WTC11 (cell line): ENCODE data around the gene PTGER2. TPM values are rescaled to one million over a fixed set of nuclear protein-coding genes. Genes with fewer than 3 reads are reported as not detected.

ENCODE experiments used
- ATF1 ChIP-seq: sonication (generic); formaldehyde crosslinking; IDR thresholded peaks from 2 replicates; pipeline ENCODE4 v1.8.1; 2023; ENCODE audit warnings: mild to moderate bottlenecking, moderate library complexity, missing genetic modification reagents
- CBFB ChIP-seq: sonication (generic); formaldehyde crosslinking; IDR thresholded peaks from 2 replicates; pipeline ENCODE4 v1.8.1; 2022; ENCODE audit warnings: mild to moderate bottlenecking, low read depth, missing genetic modification reagents
- CREB1 ChIP-seq: sonication (generic); formaldehyde crosslinking; IDR thresholded peaks from 2 replicates; pipeline ENCODE4 v1.8.0; 2023; ENCODE audit warnings: mild to moderate bottlenecking, missing genetic modification reagents
- E2F5 ChIP-seq: sonication (generic); formaldehyde crosslinking; IDR thresholded peaks from 2 replicates; pipeline ENCODE4 v1.8.1; 2022; ENCODE audit warnings: mild to moderate bottlenecking, moderate library complexity, missing genetic modification reagents
- EMX1 ChIP-seq: fragments of 250-450 bp; sonication (Bioruptor Pico); IDR thresholded peaks from 2 replicates; pipeline ENCODE4 v1.8.0; 2021; ENCODE audit warnings: mild to moderate bottlenecking
- ETV6 ChIP-seq: sonication (generic); formaldehyde crosslinking; IDR thresholded peaks from 2 replicates; pipeline ENCODE4 v1.8.1; 2022; ENCODE audit warnings: mild to moderate bottlenecking, missing genetic modification reagents
- IRF2 ChIP-seq: sonication (generic); formaldehyde crosslinking; IDR thresholded peaks from 2 replicates; pipeline ENCODE4 v1.8.0; 2022; ENCODE audit warnings: low read depth, missing genetic modification reagents, borderline replicate concordance
- JAZF1 ChIP-seq: fragments of 250-450 bp; sonication (Bioruptor Pico); IDR thresholded peaks from 2 replicates; pipeline ENCODE4 v1.9.0; 2021; ENCODE audit warnings: moderate library complexity, mild to moderate bottlenecking, inconsistent platforms
- MXD4 ChIP-seq: fragments of 250-450 bp; sonication (Bioruptor Pico); IDR thresholded peaks from 2 replicates; pipeline ENCODE4 v1.8.0; 2021; ENCODE audit warnings: mild to moderate bottlenecking, moderate library complexity, borderline replicate concordance
- NR1H2 ChIP-seq: sonication (generic); formaldehyde crosslinking; IDR thresholded peaks from 2 replicates; pipeline ENCODE4 v1.9.0; 2021; ENCODE audit warnings: mild to moderate bottlenecking, moderate library complexity, missing genetic modification reagents
- NR3C1 ChIP-seq: sonication (generic); formaldehyde crosslinking; conservative IDR thresholded peaks from 2 replicates; pipeline ENCODE4 v1.8.1; 2023; ENCODE audit warnings: low read depth, mild to moderate bottlenecking, missing genetic modification reagents
- PRRX2 ChIP-seq: fragments of 250-450 bp; sonication (Bioruptor Pico); IDR thresholded peaks from 2 replicates; pipeline ENCODE4 v1.8.0; 2021; ENCODE audit warnings: mild to moderate bottlenecking
- SMAD3 ChIP-seq: sonication (generic); formaldehyde crosslinking; IDR thresholded peaks from 2 replicates; pipeline ENCODE4 v1.8.0; 2022; ENCODE audit warnings: missing genetic modification reagents, mild to moderate bottlenecking, borderline replicate concordance
- SMAD4 ChIP-seq: sonication (generic); formaldehyde crosslinking; IDR thresholded peaks from 2 replicates; pipeline ENCODE4 v1.8.0; 2022; ENCODE audit warnings: mild to moderate bottlenecking, missing genetic modification reagents
- SP1 ChIP-seq: sonication (generic); formaldehyde crosslinking; conservative IDR thresholded peaks from 2 replicates; pipeline ENCODE4 v1.8.1; 2022; ENCODE audit warnings: missing genetic modification reagents
- TCF7 ChIP-seq: sonication (generic); formaldehyde crosslinking; IDR thresholded peaks from 2 replicates; pipeline ENCODE4 v1.8.0; 2022; ENCODE audit warnings: mild to moderate bottlenecking, low read depth, missing genetic modification reagents, moderate library complexity
- TP53 ChIP-seq: sonication (generic); formaldehyde crosslinking; IDR thresholded peaks from 2 replicates; pipeline ENCODE4 v1.8.1; 2023; ENCODE audit warnings: mild to moderate bottlenecking, missing genetic modification reagents
- ZBTB21 ChIP-seq: sonication (generic); formaldehyde crosslinking; IDR thresholded peaks from 2 replicates; pipeline ENCODE4 v1.8.1; 2023; ENCODE audit warnings: mild to moderate bottlenecking, missing genetic modification reagents, borderline replicate concordance
- ZNF121 ChIP-seq: sonication (generic); formaldehyde crosslinking; IDR thresholded peaks from 2 replicates; pipeline ENCODE4 v1.8.0; 2023; ENCODE audit warnings: missing genetic modification reagents
- ZNF138 ChIP-seq: sonication (generic); formaldehyde crosslinking; conservative IDR thresholded peaks from 2 replicates; pipeline ENCODE4 v1.8.1; 2022; ENCODE audit warnings: mild to moderate bottlenecking, moderate library complexity, missing genetic modification reagents
- ZNF263 ChIP-seq: sonication (generic); formaldehyde crosslinking; IDR thresholded peaks from 2 replicates; pipeline ENCODE4 v1.8.1; 2022; ENCODE audit warnings: low read depth, mild to moderate bottlenecking, moderate library complexity, missing genetic modification reagents
- ZNF425 ChIP-seq: fragments of 250-450 bp; sonication (Bioruptor Pico); conservative IDR thresholded peaks from 2 replicates; pipeline ENCODE4 v1.9.0; 2021; ENCODE audit warnings: mild to moderate bottlenecking
- ZNF512 ChIP-seq: sonication (generic); formaldehyde crosslinking; IDR thresholded peaks from 2 replicates; pipeline ENCODE4 v1.8.1; 2022; ENCODE audit warnings: missing genetic modification reagents, borderline replicate concordance
- ZNF671 ChIP-seq: fragments of 250-450 bp; sonication (Bioruptor Pico); IDR thresholded peaks from 2 replicates; pipeline ENCODE4 v1.8.0; 2021; ENCODE audit warnings: mild to moderate bottlenecking
- total RNA-seq: library from RNA; stranded (reverse); gene quantifications from 3 replicates; pipeline ENCODE4 v1.2.3, GENCODE V29; 2021
- TF ChIP-seq, protein P1 (sequence below): fragments of 250-450 bp; sonication (Bioruptor Pico); IDR thresholded peaks from 2 replicates; pipeline ENCODE4 v1.8.0; 2021; ENCODE audit warnings: mild to moderate bottlenecking
- TF ChIP-seq, protein P2 (sequence below): sonication (generic); formaldehyde crosslinking; IDR thresholded peaks from 2 replicates; pipeline ENCODE4 v1.8.0; 2022; ENCODE audit warnings: mild to moderate bottlenecking, missing genetic modification reagents
- TF ChIP-seq, protein P3 (sequence below): sonication (generic); formaldehyde crosslinking; IDR thresholded peaks from 2 replicates; pipeline ENCODE4 v1.8.0; 2022; ENCODE audit warnings: mild to moderate bottlenecking, missing genetic modification reagents
- TF ChIP-seq, protein P4 (sequence below): sonication (generic); formaldehyde crosslinking; IDR thresholded peaks from 2 replicates; pipeline ENCODE4 v1.8.0; 2022; ENCODE audit warnings: mild to moderate bottlenecking, missing genetic modification reagents
- TF ChIP-seq, protein P5 (sequence below): sonication (generic); formaldehyde crosslinking; IDR thresholded peaks from 2 replicates; pipeline ENCODE4 v1.8.1; 2022; ENCODE audit warnings: low read depth, missing genetic modification reagents, borderline replicate concordance

Gene PTGER2
- total RNA-seq, 1 experiment from 2014 or later: 0.92 TPM

- TF ChIP-seq ZNF425 (CRISPR knock-in tag) (no peak), ATF1 (CRISPR knock-in tag) (no peak), TCF7 (no peak), ZNF121 (CRISPR knock-in tag) (no peak), MXD4 (CRISPR knock-in tag) (no peak), E2F5 (CRISPR knock-in tag) (0 out of 2 replicates have a peak, but pooled peaks have one; percentile 40), SP1 (CRISPR knock-in tag) (0 out of 2 replicates have a peak, but pooled peaks have one; percentile 14), ZBTB21 (no peak; the same call in 1 of the 2 replicates), ZNF671 (no peak), NR1H2 (CRISPR knock-in tag) (no peak), ZNF512 (CRISPR knock-in tag) (no peak), ETV6 (CRISPR knock-in tag) (peak; percentile 76), ZNF263 (CRISPR knock-in tag) (no peak), EMX1 (no peak), JAZF1 (CRISPR knock-in tag) (no peak), ZNF138 (CRISPR knock-in tag) (peak; percentile 71; the same call in 1 of the 2 replicates), NR3C1 (CRISPR knock-in tag) (0 out of 2 replicates have a peak, but pooled peaks have one; percentile 56), CBFB (CRISPR knock-in tag) (no peak), SMAD3 (CRISPR knock-in tag) (peak; percentile 52; the same call in 1 of the 2 replicates), PRRX2 (no peak), TP53 (CRISPR knock-in tag) (peak; percentile 20; the same call in 1 of the 2 replicates), CREB1 (no peak), IRF2 (CRISPR knock-in tag) (no peak), SMAD4 (no peak)
- TF ChIP-seq, protein P1, sequence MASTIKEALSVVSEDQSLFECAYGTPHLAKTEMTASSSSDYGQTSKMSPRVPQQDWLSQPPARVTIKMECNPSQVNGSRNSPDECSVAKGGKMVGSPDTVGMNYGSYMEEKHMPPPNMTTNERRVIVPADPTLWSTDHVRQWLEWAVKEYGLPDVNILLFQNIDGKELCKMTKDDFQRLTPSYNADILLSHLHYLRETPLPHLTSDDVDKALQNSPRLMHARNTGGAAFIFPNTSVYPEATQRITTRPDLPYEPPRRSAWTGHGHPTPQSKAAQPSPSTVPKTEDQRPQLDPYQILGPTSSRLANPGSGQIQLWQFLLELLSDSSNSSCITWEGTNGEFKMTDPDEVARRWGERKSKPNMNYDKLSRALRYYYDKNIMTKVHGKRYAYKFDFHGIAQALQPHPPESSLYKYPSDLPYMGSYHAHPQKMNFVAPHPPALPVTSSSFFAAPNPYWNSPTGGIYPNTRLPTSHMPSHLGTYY (CRISPR knock-in tag): no peak
- TF ChIP-seq, protein P2, sequence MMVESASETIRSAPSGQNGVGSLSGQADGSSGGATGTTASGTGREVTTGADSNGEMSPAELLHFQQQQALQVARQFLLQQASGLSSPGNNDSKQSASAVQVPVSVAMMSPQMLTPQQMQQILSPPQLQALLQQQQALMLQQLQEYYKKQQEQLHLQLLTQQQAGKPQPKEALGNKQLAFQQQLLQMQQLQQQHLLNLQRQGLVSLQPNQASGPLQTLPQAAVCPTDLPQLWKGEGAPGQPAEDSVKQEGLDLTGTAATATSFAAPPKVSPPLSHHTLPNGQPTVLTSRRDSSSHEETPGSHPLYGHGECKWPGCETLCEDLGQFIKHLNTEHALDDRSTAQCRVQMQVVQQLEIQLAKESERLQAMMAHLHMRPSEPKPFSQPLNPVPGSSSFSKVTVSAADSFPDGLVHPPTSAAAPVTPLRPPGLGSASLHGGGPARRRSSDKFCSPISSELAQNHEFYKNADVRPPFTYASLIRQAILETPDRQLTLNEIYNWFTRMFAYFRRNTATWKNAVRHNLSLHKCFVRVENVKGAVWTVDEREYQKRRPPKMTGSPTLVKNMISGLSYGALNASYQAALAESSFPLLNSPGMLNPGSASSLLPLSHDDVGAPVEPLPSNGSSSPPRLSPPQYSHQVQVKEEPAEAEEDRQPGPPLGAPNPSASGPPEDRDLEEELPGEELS (CRISPR knock-in tag): peak; percentile 48; the same call in 1 of the 2 replicates
- TF ChIP-seq, protein P3, sequence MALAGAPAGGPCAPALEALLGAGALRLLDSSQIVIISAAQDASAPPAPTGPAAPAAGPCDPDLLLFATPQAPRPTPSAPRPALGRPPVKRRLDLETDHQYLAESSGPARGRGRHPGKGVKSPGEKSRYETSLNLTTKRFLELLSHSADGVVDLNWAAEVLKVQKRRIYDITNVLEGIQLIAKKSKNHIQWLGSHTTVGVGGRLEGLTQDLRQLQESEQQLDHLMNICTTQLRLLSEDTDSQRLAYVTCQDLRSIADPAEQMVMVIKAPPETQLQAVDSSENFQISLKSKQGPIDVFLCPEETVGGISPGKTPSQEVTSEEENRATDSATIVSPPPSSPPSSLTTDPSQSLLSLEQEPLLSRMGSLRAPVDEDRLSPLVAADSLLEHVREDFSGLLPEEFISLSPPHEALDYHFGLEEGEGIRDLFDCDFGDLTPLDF (CRISPR knock-in tag): no peak
- TF ChIP-seq, protein P4, sequence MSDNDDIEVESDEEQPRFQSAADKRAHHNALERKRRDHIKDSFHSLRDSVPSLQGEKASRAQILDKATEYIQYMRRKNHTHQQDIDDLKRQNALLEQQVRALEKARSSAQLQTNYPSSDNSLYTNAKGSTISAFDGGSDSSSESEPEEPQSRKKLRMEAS (CRISPR knock-in tag): no peak; the same call in 1 of the 2 replicates
- TF ChIP-seq, protein P5, sequence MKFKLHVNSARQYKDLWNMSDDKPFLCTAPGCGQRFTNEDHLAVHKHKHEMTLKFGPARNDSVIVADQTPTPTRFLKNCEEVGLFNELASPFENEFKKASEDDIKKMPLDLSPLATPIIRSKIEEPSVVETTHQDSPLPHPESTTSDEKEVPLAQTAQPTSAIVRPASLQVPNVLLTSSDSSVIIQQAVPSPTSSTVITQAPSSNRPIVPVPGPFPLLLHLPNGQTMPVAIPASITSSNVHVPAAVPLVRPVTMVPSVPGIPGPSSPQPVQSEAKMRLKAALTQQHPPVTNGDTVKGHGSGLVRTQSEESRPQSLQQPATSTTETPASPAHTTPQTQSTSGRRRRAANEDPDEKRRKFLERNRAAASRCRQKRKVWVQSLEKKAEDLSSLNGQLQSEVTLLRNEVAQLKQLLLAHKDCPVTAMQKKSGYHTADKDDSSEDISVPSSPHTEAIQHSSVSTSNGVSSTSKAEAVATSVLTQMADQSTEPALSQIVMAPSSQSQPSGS (CRISPR knock-in tag): no peak
These were observed at the start of gene PTGER2 (continued) for GRCh38 chr14:52313903-52314594.
